ENCODE data around the gene FLRT3. TPM values are rescaled to one million over a fixed set of nuclear protein-coding genes. Genes with fewer than 3 reads are reported as not detected.

The FLRT3 gene
- total RNA-seq, 1 experiment from 2014 or later: 1.3 TPM

- no peak for DNase-seq (ENCODE audit: low read depth in 1 of 2, low spot score in 2 of 2)
- Histone ChIP-seq H3K9me3 (replicated peaks) (no peaks in the 10 kb centered on the region), H3K4me3 (no peak overlapping the region), H3K27ac (no peak overlapping the region), H3K36me3 (no peaks in the 10 kb centered on the region), H3K4me1 (replicated peaks) (no peaks in the 10 kb centered on the region), H3K27me3 (replicated peaks) (no peaks in the 10 kb centered on the region)
Measured at GRCh38 chr20:14342918-14343317, 5.5 kb upstream of the FLRT3 start.

- Histone ChIP-seq H3K27me3 (replicated peaks) (no peaks in the 10 kb centered on the region), H3K27ac (no peak overlapping the region), H3K4me3 (no peak overlapping the region), H3K9me3 (replicated peaks) (no peaks in the 10 kb centered on the region), H3K4me1 (replicated peaks) (no peaks in the 10 kb centered on the region; the same call in 1 of the 2 replicates), H3K36me3 (no peaks in the 10 kb centered on the region)
- DNase-seq (ENCODE audit: low read depth in 1 of 2, low spot score in 2 of 2): no peak
Measured at GRCh38 chr20:14341801-14342200, 4.4 kb upstream of the FLRT3 start.

GRCh38 chr20:14336686-14337085 is 726 bp downstream of the FLRT3 start:
- Histone ChIP-seq H3K27ac (no peak overlapping the region), H3K9me3 (replicated peaks) (no peaks in the 10 kb centered on the region)
- peak in 1 of 2 experiments; percentile 2 for DNase-seq (ENCODE audit: low read depth in 1 of 2, low spot score in 2 of 2)

GRCh38 chr20:14335052-14335451 is 2.4 kb downstream of the FLRT3 start:
- H3K4me3 ChIP-seq: no peak overlapping the region
- H3K9me3 ChIP-seq (replicated peaks): no peaks in the 10 kb centered on the region
- H3K27ac ChIP-seq: no peak overlapping the region
- H3K27me3 ChIP-seq (replicated peaks): no peaks in the 10 kb centered on the region
- DNase-seq (ENCODE audit: low read depth in 1 of 2, low spot score in 2 of 2): no peak
- no peaks in the 10 kb centered on the region; the same call in 1 of the 2 replicates for H3K4me1 ChIP-seq (replicated peaks)
- no peaks in the 10 kb centered on the region for H3K36me3 ChIP-seq

More at GRCh38 chr20:14336686-14337085, 726 bp downstream of the FLRT3 start:
- Histone ChIP-seq H3K4me3 (peak overlapping the region; percentile 29), H3K36me3 (no peaks in the 10 kb centered on the region), H3K27me3 (replicated peaks) (no peaks in the 10 kb centered on the region), H3K4me1 (replicated peaks) (no peaks in the 10 kb centered on the region; the same call in 1 of the 2 replicates)

- Histone ChIP-seq H3K4me3 (no peak overlapping the region), H3K27ac (no peak overlapping the region), H3K9me3 (replicated peaks) (no peaks in the 10 kb centered on the region), H3K4me1 (replicated peaks) (no peaks in the 10 kb centered on the region; the same call in 1 of the 2 replicates), H3K27me3 (replicated peaks) (no peaks in the 10 kb centered on the region), H3K36me3 (no peaks in the 10 kb centered on the region)
- no peak for DNase-seq (ENCODE audit: low read depth in 1 of 2, low spot score in 2 of 2)
Measured at GRCh38 chr20:14334306-14334930, 3.0 kb downstream of the FLRT3 start.

- DNase-seq (ENCODE audit: low read depth in 1 of 2, low spot score in 2 of 2): no peak
- Histone ChIP-seq H3K36me3 (no peaks in the 10 kb centered on the region), H3K4me1 (replicated peaks) (no peaks in the 10 kb centered on the region; the same call in 1 of the 2 replicates), H3K9me3 (replicated peaks) (no peaks in the 10 kb centered on the region), H3K27ac (no peak overlapping the region), H3K4me3 (no peak overlapping the region), H3K27me3 (replicated peaks) (no peaks in the 10 kb centered on the region)
Measured at GRCh38 chr20:14333721-14334120, 3.7 kb downstream of the FLRT3 start.

DNA sequence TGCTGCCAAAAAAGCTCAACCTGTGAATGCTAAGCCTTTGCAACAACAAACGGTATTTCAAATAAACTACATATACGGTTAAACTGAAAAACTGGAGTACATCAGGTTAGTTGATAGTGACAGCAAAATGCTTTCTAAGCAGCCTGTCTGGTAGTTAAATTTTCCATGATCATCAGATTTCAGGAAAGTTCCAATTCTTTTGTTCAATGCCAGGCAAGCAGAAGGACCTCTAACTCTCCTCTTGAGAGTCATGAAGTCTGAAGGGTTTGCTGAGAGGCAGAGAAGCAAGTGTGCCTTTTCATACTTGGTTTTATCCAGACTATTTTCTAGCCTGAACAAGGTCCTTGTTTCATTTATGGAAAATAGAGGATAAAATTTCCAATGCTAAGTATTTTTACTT is 4.5 kb downstream of the FLRT3 start:
- no peak for DNase-seq (ENCODE audit: low read depth in 1 of 2, low spot score in 2 of 2)
- H3K27ac ChIP-seq: no peak overlapping the region
- no peaks in the 10 kb centered on the region for H3K36me3 ChIP-seq
- H3K4me1 ChIP-seq (replicated peaks): no peaks in the 10 kb centered on the region; the same call in 1 of the 2 replicates
- no peak overlapping the region for H3K4me3 ChIP-seq
- H3K27me3 ChIP-seq (replicated peaks): no peaks in the 10 kb centered on the region
- H3K9me3 ChIP-seq (replicated peaks): no peaks in the 10 kb centered on the region

- Histone ChIP-seq H3K27ac (no peak overlapping the region), H3K4me3 (no peak overlapping the region), H3K27me3 (replicated peaks) (no peaks in the 10 kb centered on the region), H3K9me3 (replicated peaks) (no peaks in the 10 kb centered on the region), H3K4me1 (replicated peaks) (no peaks in the 10 kb centered on the region; the same call in 1 of the 2 replicates), H3K36me3 (no peaks in the 10 kb centered on the region)
- no peak for DNase-seq (ENCODE audit: low read depth in 1 of 2, low spot score in 2 of 2)
Measured at GRCh38 chr20:14331646-14332045, 5.8 kb downstream of the FLRT3 start.

GRCh38 chr20:14319704-14320103 is 17.7 kb downstream of the FLRT3 start:
- Histone ChIP-seq H3K4me3 (no peak overlapping the region), H3K9me3 (replicated peaks) (0 out of 2 replicates have a peak, but pooled peaks cover 2% of the 10 kb centered on the region), H3K27me3 (replicated peaks) (no peaks in the 10 kb centered on the region), H3K4me1 (replicated peaks) (no peaks in the 10 kb centered on the region), H3K36me3 (no peaks in the 10 kb centered on the region), H3K27ac (no peak overlapping the region)
- DNase-seq (ENCODE audit: low read depth in 1 of 2, low spot score in 2 of 2): no peak

- Histone ChIP-seq H3K4me1 (replicated peaks) (no peaks in the 10 kb centered on the region), H3K36me3 (no peaks in the 10 kb centered on the region), H3K27ac (no peak overlapping the region), H3K27me3 (replicated peaks) (no peaks in the 10 kb centered on the region), H3K4me3 (no peak overlapping the region), H3K9me3 (replicated peaks) (no peaks in the 10 kb centered on the region; the same call in 1 of the 2 replicates)
- no peak for DNase-seq (ENCODE audit: low read depth in 1 of 2, low spot score in 2 of 2)
Measured at GRCh38 chr20:14313341-14314020, 23.9 kb downstream of the FLRT3 start.

- Histone ChIP-seq H3K4me3 (no peak overlapping the region), H3K4me1 (replicated peaks) (no peaks in the 10 kb centered on the region), H3K27ac (no peak overlapping the region), H3K27me3 (replicated peaks) (no peaks in the 10 kb centered on the region), H3K9me3 (replicated peaks) (no peaks in the 10 kb centered on the region; the same call in 1 of the 2 replicates), H3K36me3 (no peaks in the 10 kb centered on the region)
- no peak for DNase-seq (ENCODE audit: low read depth in 1 of 2, low spot score in 2 of 2)
Measured at GRCh38 chr20:14312001-14312400, 25.4 kb downstream of the FLRT3 start.

- no peaks in the 10 kb centered on the region; the same call in 1 of the 2 replicates for H3K9me3 ChIP-seq (replicated peaks)
- no peak overlapping the region for H3K4me3 ChIP-seq
- no peak overlapping the region for H3K27ac ChIP-seq
- no peaks in the 10 kb centered on the region for H3K36me3 ChIP-seq
- no peak for DNase-seq (ENCODE audit: low read depth in 1 of 2, low spot score in 2 of 2)
- H3K4me1 ChIP-seq (replicated peaks): no peaks in the 10 kb centered on the region
- H3K27me3 ChIP-seq (replicated peaks): no peaks in the 10 kb centered on the region
Measured at GRCh38 chr20:14310977-14311627, 26.3 kb downstream of the FLRT3 start.

DNA sequence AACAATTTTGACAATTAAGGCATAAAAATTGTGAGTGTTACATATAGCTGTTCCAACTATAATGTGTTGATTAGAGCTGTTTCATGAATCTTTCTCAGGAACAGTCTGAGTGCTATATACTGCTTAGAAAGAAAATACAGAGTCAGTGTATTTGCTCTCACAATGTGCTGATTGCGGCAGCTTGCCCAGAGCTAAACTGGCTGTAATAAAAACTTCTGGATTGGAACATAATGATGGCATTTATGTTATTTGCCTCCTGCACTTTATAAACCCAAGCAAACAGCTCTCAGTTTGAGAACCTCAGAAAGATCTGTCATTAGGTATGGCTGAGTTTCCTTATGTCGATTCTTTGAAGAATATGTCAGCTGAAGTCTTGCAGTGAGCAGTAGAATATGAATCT is 29.5 kb downstream of the FLRT3 start:
- no peaks in the 10 kb centered on the region; the same call in 1 of the 2 replicates for H3K9me3 ChIP-seq (replicated peaks)
- no peaks in the 10 kb centered on the region for H3K36me3 ChIP-seq
- no peaks in the 10 kb centered on the region for H3K27me3 ChIP-seq (replicated peaks)
- H3K27ac ChIP-seq: no peak overlapping the region
- no peak overlapping the region for H3K4me3 ChIP-seq
- DNase-seq (ENCODE audit: low read depth in 1 of 2, low spot score in 2 of 2): no peak
- H3K4me1 ChIP-seq (replicated peaks): no peaks in the 10 kb centered on the region

DNA sequence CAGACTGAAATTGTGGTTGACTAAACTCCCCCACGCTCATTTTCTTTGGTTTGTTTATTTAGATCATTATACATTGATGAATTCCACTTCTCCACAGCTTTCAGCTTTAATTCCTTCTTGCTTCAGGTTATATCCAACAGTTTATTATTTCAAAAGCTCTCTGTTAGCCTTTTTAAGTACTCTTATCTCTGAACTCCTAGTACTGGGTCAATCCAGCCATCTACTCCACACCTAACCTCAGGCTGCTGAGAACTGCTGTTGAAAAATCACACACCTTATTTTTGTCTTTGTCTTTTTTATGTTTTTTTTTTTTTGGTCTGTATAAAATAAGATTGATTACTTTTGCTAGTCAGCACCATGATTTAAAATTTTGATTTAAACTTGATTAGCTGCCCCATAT is 32.9 kb downstream of the FLRT3 start:
- no peaks in the 10 kb centered on the region for H3K4me1 ChIP-seq (replicated peaks)
- no peaks in the 10 kb centered on the region for H3K27me3 ChIP-seq (replicated peaks)
- DNase-seq (ENCODE audit: low read depth in 1 of 2, low spot score in 2 of 2): no peak
- H3K36me3 ChIP-seq: no peaks in the 10 kb centered on the region
- no peak overlapping the region for H3K27ac ChIP-seq
- no peak overlapping the region for H3K4me3 ChIP-seq
- no peaks in the 10 kb centered on the region for H3K9me3 ChIP-seq (replicated peaks)

All from SJSA1 (cell line).